Peyer's patch (tissue), 4 donors: Measurements from ENCODE around the gene EPHB1. TPM values are rescaled to one million over a fixed set of nuclear protein-coding genes. Genes with fewer than 3 reads are reported as not detected.

ENCODE experiments used
- DNase-seq, 3 donors: peaks; one replicate each; pipeline ENCODE4 v3.0.0-alpha.2; 2017 to 2019
- H3K27ac ChIP-seq, 4 donors: fragments of 200-600 bp; sonication (generic); one replicate each; pipeline ENCODE4 v1.5.1; 2016 to 2019
- H3K27me3 ChIP-seq, 2 donors: fragments of 200-600 bp; sonication (generic); one replicate each; pipeline ENCODE4 v1.5.1; 2019
- H3K36me3 ChIP-seq, 3 donors: fragments of 200-600 bp; sonication (generic); one replicate each; pipeline ENCODE4 v1.5.1; 2016 to 2019
- H3K4me1 ChIP-seq, 4 donors: fragments of 200-600 bp; sonication (generic); one replicate each; pipeline ENCODE4 v1.5.1; 2016 to 2019
- H3K4me3 ChIP-seq, 4 donors: fragments of 200-600 bp; sonication (generic); 1 replicate in 3 of 4; 2 replicates in 1 of 4; pipeline ENCODE4 v1.5.1; 2016 to 2019; ENCODE audit warnings: mild to moderate bottlenecking in 1 of 4
- H3K9me3 ChIP-seq, 4 donors: fragments of 200-600 bp; sonication (generic); one replicate each; pipeline ENCODE4 v1.5.1; 2016 to 2019; ENCODE audit warnings: mild to moderate bottlenecking in 1 of 4
- CTCF ChIP-seq, 6 experiments: fragments of 450-650 bp in 4 of 6; fragments of 200-600 bp in 2 of 6; sonication (generic) in 1 of 6; IDR thresholded peaks; one replicate each; pipeline ENCODE4 v1.5.1; 2017 to 2019; ENCODE audit warnings: antibody characterized with exemption in 6 of 6, mild to moderate bottlenecking in 3 of 6, moderate library complexity in 1 of 6
- POLR2A ChIP-seq, 2 donors: fragments of 450-650 bp; IDR thresholded peaks; one replicate each; pipeline ENCODE4 v1.5.1; 2017; ENCODE audit warnings: antibody characterized with exemption in 2 of 2, mild to moderate bottlenecking in 2 of 2, moderate library complexity in 2 of 2
- total RNA-seq, 4 donors: library from RNA; depleted of rRNA; stranded (reverse); fragments of >200 nt; gene quantifications; one replicate each; pipeline ENCODE4 v1.1.0, GENCODE V29; 2016

Gene EPHB1
- total RNA-seq, 4 donors from 2014 or later: 0.18 to 3.2 (median 0.68) TPM

- Histone ChIP-seq H3K4me3 (no peak overlapping the region), H3K4me1 (peaks cover 0 to 23% (median 0%) of the 10 kb centered on the region in 4 donors), H3K27ac (no peak overlapping the region), H3K9me3 (no peaks in the 10 kb centered on the region), H3K27me3 (no peaks in the 10 kb centered on the region), H3K36me3 (no peaks in the 10 kb centered on the region)
- DNase-seq: no peak
- TF ChIP-seq CTCF (IDR thresholded peaks at IDR 0.05): no peak
- TF ChIP-seq POLR2A (IDR thresholded peaks at IDR 0.05): no peak
Observed at GRCh38 chr3:134799393-134799792, 4.3 kb downstream of the EPHB1 start.

- no peaks in the 10 kb centered on the region for H3K27me3 ChIP-seq
- no peaks in the 10 kb centered on the region for H3K9me3 ChIP-seq
- no peak overlapping the region for H3K4me3 ChIP-seq
- no peak for DNase-seq
- H3K27ac ChIP-seq: no peak overlapping the region
- TF ChIP-seq CTCF (IDR thresholded peaks at IDR 0.05) (no peak), POLR2A (IDR thresholded peaks at IDR 0.05) (no peak)
- H3K4me1 ChIP-seq: peaks cover 0 to 9% (median 0%) of the 10 kb centered on the region in 4 donors
- H3K36me3 ChIP-seq: no peaks in the 10 kb centered on the region
Observed at GRCh38 chr3:134801204-134801958, 6.3 kb downstream of the EPHB1 start.

- no peaks in the 10 kb centered on the region for H3K9me3 ChIP-seq
- H3K4me3 ChIP-seq: no peak overlapping the region
- no peak overlapping the region for H3K27ac ChIP-seq
- DNase-seq: no peak
- H3K27me3 ChIP-seq: no peaks in the 10 kb centered on the region
- H3K4me1 ChIP-seq: no peaks in the 10 kb centered on the region
- no peak for TF ChIP-seq POLR2A (IDR thresholded peaks at IDR 0.05)
- no peak for TF ChIP-seq CTCF (IDR thresholded peaks at IDR 0.05)
- no peaks in the 10 kb centered on the region for H3K36me3 ChIP-seq
Observed at GRCh38 chr3:134802428-134803050, 7.5 kb downstream of the EPHB1 start.

- no peaks in the 10 kb centered on the region for H3K36me3 ChIP-seq
- DNase-seq: no peak
- TF ChIP-seq CTCF (IDR thresholded peaks at IDR 0.05) (no peak), POLR2A (IDR thresholded peaks at IDR 0.05) (no peak)
Observed at GRCh38 chr3:134803051-134803505, 8.0 kb downstream of the EPHB1 start.

GRCh38 chr3:134803652-134804051, 8.6 kb downstream of the EPHB1 start:
- no peaks in the 10 kb centered on the region for H3K27me3 ChIP-seq
- no peak for TF ChIP-seq CTCF (IDR thresholded peaks at IDR 0.05)
- TF ChIP-seq POLR2A (IDR thresholded peaks at IDR 0.05): no peak
- no peaks in the 10 kb centered on the region for H3K9me3 ChIP-seq
- H3K4me3 ChIP-seq: no peak overlapping the region
- DNase-seq: no peak
- H3K36me3 ChIP-seq: no peaks in the 10 kb centered on the region
- H3K4me1 ChIP-seq: no peaks in the 10 kb centered on the region
- H3K27ac ChIP-seq: no peak overlapping the region

More at GRCh38 chr3:134803051-134803505, 8.0 kb downstream of the EPHB1 start:
- Histone ChIP-seq H3K9me3 (no peaks in the 10 kb centered on the region), H3K4me1 (no peaks in the 10 kb centered on the region), H3K27me3 (no peaks in the 10 kb centered on the region), H3K27ac (no peak overlapping the region), H3K4me3 (no peak overlapping the region)
